ENCODE results near the gene PSMD2.

DNA sequence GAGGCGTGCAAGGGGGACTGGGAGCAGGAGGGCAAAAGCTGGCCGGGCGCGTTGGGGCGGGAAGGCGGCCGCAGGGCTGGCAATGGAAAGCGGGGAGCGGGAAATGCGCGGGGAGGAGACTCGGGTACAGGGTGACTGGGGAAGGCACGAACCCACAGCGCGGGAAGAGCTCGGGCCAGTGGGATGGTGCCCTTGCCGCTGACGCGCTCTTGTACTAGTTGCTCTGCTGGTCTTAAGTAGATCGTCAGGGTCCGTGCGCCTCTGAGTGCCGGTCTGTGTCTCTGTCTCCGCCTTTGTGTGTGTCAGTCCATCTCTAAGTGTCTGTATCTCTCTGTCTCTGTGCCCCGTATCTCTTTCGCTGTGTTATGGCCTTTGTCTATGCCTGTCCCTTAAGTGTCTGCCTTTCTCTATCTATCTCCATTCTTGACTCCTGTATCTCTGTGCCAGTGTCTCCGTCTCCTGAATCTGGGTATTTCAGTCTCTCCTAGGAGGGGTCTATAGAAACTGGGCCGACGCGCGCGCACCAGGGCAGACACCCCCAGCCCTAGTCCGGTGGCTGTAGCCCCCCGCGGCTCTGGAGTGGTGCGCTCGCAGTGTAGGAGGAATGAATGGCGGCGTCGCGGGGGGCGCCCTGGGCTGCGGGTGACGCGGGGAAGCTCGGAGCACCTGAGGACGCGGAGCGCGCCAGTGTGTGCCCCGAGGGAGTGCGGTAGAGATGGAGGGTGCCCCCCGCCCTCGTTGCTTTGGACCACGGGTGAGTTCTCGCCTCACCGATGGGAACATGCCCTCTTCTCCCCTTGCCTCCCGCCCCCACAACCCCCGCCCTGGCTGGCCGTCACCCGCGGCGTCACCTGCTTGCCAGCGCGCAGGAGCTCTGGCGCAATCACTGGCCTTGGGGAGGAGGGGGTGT lies 36.9 kb upstream of the PSMD2 start:
- TF ChIP-seq CTCF (IDR thresholded peaks at IDR 0.05; ENCODE audit: insufficient read depth, low read length, poor library complexity, severe bottlenecking) (no peak), EZH2phosphoT487 (conservative IDR thresholded peaks at IDR 0.05; ENCODE audit: low read length) (no peak)
